Measurements from ENCODE around the gene LIN9. TPM values are rescaled to one million over a fixed set of nuclear protein-coding genes. Genes with fewer than 3 reads are reported as not detected.

LIN9 gene
- 12.4 and 12.6 TPM in 2 replicates for total RNA-seq (2021; fragmentation: NEBNext Ultra II Directional; extraction: Animal tissue kit (Norgen Biotek cat#: 25700))
- polyA plus RNA-seq (2011; rRNA removed), result 3.9 and 5.6 TPM in 2 replicates
- polyA plus RNA-seq (2011; cell fraction: cytosol; rRNA removed), result 5.9 TPM
- polyA plus RNA-seq (2011; cell fraction: nucleus; rRNA removed), result 3.6 TPM
- polyA plus RNA-seq (2012, experiment 1 of 2), result 4.9 to 9.5 TPM (median 5.2 TPM) in 4 replicates
- 0.66 TPM for polyA plus RNA-seq (2012, experiment 2 of 2)
- polyA plus RNA-seq (2013, experiment 1 of 2), result 7.5 TPM
- 7.2 TPM for polyA plus RNA-seq (2013, experiment 2 of 2)
- polyA minus RNA-seq (2011; rRNA and poly(A)+ RNA removed), result 6.1 and 9.7 TPM in 2 replicates
- polyA minus RNA-seq (2011; cell fraction: cytosol; rRNA and poly(A)+ RNA removed), result 3.2 TPM
- polyA minus RNA-seq (2011; cell fraction: nucleus; rRNA and poly(A)+ RNA removed), result 15.1 TPM
- long read RNA-seq, experiment 1, partial matches to known transcripts, result 8 of 17 reads
- long read RNA-seq, experiment 1, other reads (novel, unspliced or antisense), result 6 of 17 reads
- long read RNA-seq, experiment 2, partial matches to known transcripts, result 4 of 8 reads
- long read RNA-seq, experiment 2, other reads (novel, unspliced or antisense), result 0 of 8 reads

GRCh38 chr1:226308723-226309397, at the start of gene LIN9:
Gene LIN9, minus strand, starts transcription at chr1:226309164. Its CDS starts 25 bp downstream, at chr1:226309139.
- H3K79me2 ChIP-seq (ENCODE audit: control insufficient read depth in 1 of 2, insufficient read depth in 2 of 2, low read length in 2 of 2), result peaks cover 0 to 47% of the 10 kb centered on the region in 2 experiments; a peak in 3 of 4 replicates
- H2AK5ac ChIP-seq (ENCODE audit: low read depth, low read length), result no peak within 1 kb of the TSS
- CTCF ChIA-PET (ENCODE audit: partially characterized antibody), result interaction anchor here (0.6 to 3.4 kb wide), 4 partner anchors 19 to 51 kb away, joined by 3 to 20 read pairs (median 6); no protein-coding TSS in a partner anchor
- no peak within 1 kb of the TSS for H2BK12ac ChIP-seq (ENCODE audit: low read depth, low read length)
- WGBS, 2 experiments (ENCODE audit: extremely low coverage in 1 of 2, insufficient coverage in 1 of 2, insufficient read length in 1 of 2, insufficient replicate concordance in 2 of 2, low coverage in 1 of 2, low lambda C conversion rate in 2 of 2, missing lambda C conversion rate in 1 of 2), result 0% methylated on average over 30 of the region's 77 CpGs; no CpG with 5 or more reads in 1 of the 2 experiments
- FAIRE-seq (no peak), DNase-seq (ENCODE audit: low read depth in 1 of 2, low spot score in 2 of 2) (peak; percentile 77 to 98)
- peak within 1 kb of the TSS; percentile 90 to 97 for H3K4me2 ChIP-seq (ENCODE audit: insufficient read depth in 1 of 2, low read depth in 2 of 2, low read length in 2 of 2)
- H3K4me1 ChIP-seq (replicated peaks in 1 of 4; ENCODE audit: control insufficient read depth in 3 of 4, insufficient read depth in 4 of 4, low read length in 3 of 4), result peaks cover 0 to 12% (median 11%) of the 10 kb centered on the region in 4 experiments; a peak in 6 of 7 replicates
- peaks cover 0 to 12% (median 9%) of the 10 kb centered on the region in 4 experiments; a peak in 5 of 7 replicates for H3K27me3 ChIP-seq (replicated peaks in 1 of 4; ENCODE audit: control insufficient read depth in 3 of 4, extremely low read depth in 1 of 4, insufficient read depth in 3 of 4, low read length in 3 of 4)
- H3K18ac ChIP-seq (ENCODE audit: extremely low read depth, low read length), result peak within 1 kb of the TSS; percentile 98
- H3K9ac ChIP-seq (replicated peaks in 1 of 4; ENCODE audit: extremely low read depth in 1 of 4, low read depth in 3 of 4, low read length in 3 of 4), result peak within 1 kb of the TSS; percentile 91 to 96 (median 96)
- no peak within 1 kb of the TSS; the same call in 1 of the 2 replicates for H2BK15ac ChIP-seq (ENCODE audit: low read length)
- H2BK120ac ChIP-seq (replicated peaks; ENCODE audit: low read depth, low read length), result peak within 1 kb of the TSS; percentile 66
- H3K23ac ChIP-seq (ENCODE audit: insufficient read length), result no peak within 1 kb of the TSS
- H3K56ac ChIP-seq (replicated peaks; ENCODE audit: insufficient read length, low read depth, low read length), result peak within 1 kb of the TSS; percentile 97
- no peaks in the 10 kb centered on the region for H3K36me3 ChIP-seq (ENCODE audit: control insufficient read depth in 2 of 4, insufficient read depth in 4 of 4, low read length in 3 of 4)
- H3K79me1 ChIP-seq (ENCODE audit: low read depth, low read length), result peaks cover 4% of the 10 kb centered on the region; the same call in 1 of the 2 replicates
- no peaks in the 10 kb centered on the region for H3K9me3 ChIP-seq (ENCODE audit: insufficient read depth in 2 of 2, low read depth in 1 of 2, low read length in 1 of 2)
- peak within 1 kb of the TSS; percentile 89; the same call in 1 of the 2 replicates for H2BK5ac ChIP-seq (ENCODE audit: low read depth, low read length)
- H3K4me3 ChIP-seq (ENCODE audit: extremely low read depth in 1 of 4, insufficient read depth in 2 of 4, low read depth in 3 of 4, low read length in 4 of 4), result peak within 1 kb of the TSS; percentile 96 to 100 (median 96)
- H4K91ac ChIP-seq (replicated peaks; ENCODE audit: insufficient read length, low read length), result peak within 1 kb of the TSS; percentile 88
- peak within 1 kb of the TSS; percentile 99 for H3K27ac ChIP-seq (ENCODE audit: low read depth, low read length)
- H4K20me1 ChIP-seq (replicated peaks in 1 of 2; ENCODE audit: control insufficient read depth in 1 of 2, insufficient read depth in 2 of 2, low read length in 2 of 2), result no peaks in the 10 kb centered on the region
- peak within 1 kb of the TSS; percentile 98 for H4K8ac ChIP-seq (ENCODE audit: extremely low read depth, insufficient read depth, low read length)
- peak within 1 kb of the TSS; percentile 74 for H2AFZ ChIP-seq (ENCODE audit: low read length)
- peak within 1 kb of the TSS; percentile 75 for H4K5ac ChIP-seq (ENCODE audit: insufficient read length, low read depth, low read length)
- H3K14ac ChIP-seq (ENCODE audit: insufficient read length), result no peak within 1 kb of the TSS
- no peak within 1 kb of the TSS for H2BK20ac ChIP-seq (ENCODE audit: low read length)
- peaks cover 7% of the 10 kb centered on the region; the same call in 1 of the 2 replicates for H3K23me2 ChIP-seq (ENCODE audit: low read depth, low read length)
- POLR2A ChIA-PET (ENCODE audit: partially characterized antibody), result interaction anchor here (0.8 to 2.6 kb wide), 28 partner anchors 8 to 309 kb away, joined by 3 to 13 read pairs (median 4); partner anchors contain the start of gene SDE2
- H3K4ac ChIP-seq (replicated peaks; ENCODE audit: insufficient read length, low read depth, low read length), result no peak within 1 kb of the TSS
- TF ChIP-seq RAD21 (IDR thresholded peaks at IDR 0.05 in 1 of 2, conservative IDR thresholded peaks at IDR 0.05 in 1 of 2; ENCODE audit: low read depth in 2 of 2, low read length in 2 of 2), result no peak
- TF ChIP-seq KDM1A (IDR thresholded peaks at IDR 0.05; ENCODE audit: borderline replicate concordance, low read length), result no peak
- TF ChIP-seq RBBP5 (IDR thresholded peaks at IDR 0.05; ENCODE audit: borderline replicate concordance, low read depth, low read length), result peak; percentile 85; the same call in 1 of the 2 replicates
- TF ChIP-seq NRF1 (IDR thresholded peaks at IDR 0.05; ENCODE audit: low read depth, low read length), result peak; percentile 14; the same call in 1 of the 2 replicates
- TF ChIP-seq E2F6 (IDR thresholded peaks at IDR 0.05), result 0 out of 2 replicates have a peak, but pooled peaks have one; percentile 36
- TF ChIP-seq SIRT6 (IDR thresholded peaks at IDR 0.05; ENCODE audit: low read length), result no peak
- TF ChIP-seq ATF3 (IDR thresholded peaks at IDR 0.05; ENCODE audit: insufficient read depth, low read depth, low read length), result no peak

Measured in H1 (cell line).